Lower leg skin (tissue), 4 donors: ENCODE data around the gene POLD3. TPM values are rescaled to one million over a fixed set of nuclear protein-coding genes. Genes with fewer than 3 reads are reported as not detected.

ENCODE experiments used
- DNase-seq, 2 donors: peaks; one replicate each; pipeline ENCODE4 v3.0.0-alpha.2; 2019; ENCODE audit warnings: low spot score in 2 of 2
- H3K4me3 ChIP-seq: fragments of 200-600 bp; sonication (generic); 2 replicates; pipeline ENCODE4 v1.5.1; 2017; ENCODE audit warnings: mild to moderate bottlenecking, low read depth; ENCODE audit not compliant: poor library complexity, severe bottlenecking
- POLR2A ChIP-seq, 2 donors: fragments of 450-650 bp; IDR thresholded peaks; one replicate each; pipeline ENCODE4 v1.6.1; 2016 to 2017; ENCODE audit warnings: antibody characterized with exemption in 2 of 2, mild to moderate bottlenecking in 1 of 2, moderate library complexity in 1 of 2
- WGBS, 2 donors: methylation state at CpG; one replicate each; pipeline ENCODE4 v1.1.5; 2018; 5-methylcytosine and 5-hydroxymethylcytosine counted together
- intact Hi-C: fragments of 100-400 bp; cut with DNase I; formaldehyde crosslinking; loops from one replicate; pipeline ENCODE4 v1.15.0; 2023; ENCODE audit warnings: low total_unique reads
- total RNA-seq, 4 donors: library from RNA; depleted of rRNA; stranded (reverse); fragments of >200 nt; gene quantifications; one replicate each; pipeline ENCODE4 v1.1.0, GENCODE V29; 2016
- TF ChIP-seq, protein P1 (sequence below), 3 donors: fragments of 450-650 bp; IDR thresholded peaks; one replicate each; pipeline ENCODE4 v1.5.1; 2016; ENCODE audit warnings: antibody characterized with exemption in 3 of 3, mild to moderate bottlenecking in 3 of 3, moderate library complexity in 2 of 3

POLD3 gene
- total RNA-seq, 4 donors from 2014 or later, result 7.0 to 18.8 (median 9.4) TPM

DNA sequence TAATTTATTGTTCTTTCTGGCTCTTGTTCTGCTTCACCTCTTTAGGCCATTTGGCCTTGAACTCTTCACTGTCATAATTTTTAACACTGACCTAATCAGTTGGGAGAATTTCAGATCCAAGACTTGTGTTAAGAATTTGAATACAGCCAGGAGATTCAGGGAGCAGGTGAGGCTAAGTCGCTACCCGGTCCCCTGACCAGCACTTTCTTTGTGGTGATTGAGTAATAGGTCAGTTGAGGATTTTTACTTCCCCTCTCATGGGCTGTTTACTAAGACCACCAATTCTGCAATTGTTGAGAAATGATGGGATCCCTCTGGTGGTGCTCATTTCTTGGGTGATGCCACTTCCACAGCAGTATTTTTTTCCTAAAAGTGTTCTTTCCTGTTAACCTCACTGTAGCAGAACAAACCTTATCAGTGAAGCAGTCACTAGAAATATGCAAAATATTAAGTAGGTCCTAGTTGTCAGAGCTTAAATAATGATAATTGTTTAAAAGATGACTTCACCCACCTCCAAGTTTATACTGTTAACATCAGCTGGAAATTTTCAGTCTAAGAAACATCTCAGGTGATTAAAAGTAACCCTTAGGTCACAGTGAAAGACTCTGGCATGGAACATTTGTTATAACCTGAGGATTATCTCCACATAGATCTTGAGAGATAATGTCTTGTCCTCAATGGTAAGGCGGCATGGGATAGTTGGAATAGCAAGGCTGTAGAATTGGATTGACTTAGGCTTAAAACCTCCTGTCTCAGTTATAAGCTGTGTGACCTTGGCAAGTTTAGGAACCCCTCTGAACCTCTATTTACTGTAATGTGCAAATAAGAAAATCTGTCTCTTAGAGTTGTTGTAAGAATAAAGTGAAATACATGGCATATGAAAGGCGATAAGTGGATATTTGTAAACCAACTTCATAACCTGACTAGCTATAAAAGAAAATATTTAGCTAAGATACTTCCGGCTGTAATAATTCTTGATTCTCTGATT, 41.3 kb downstream of the POLD3 start:
- no peak for DNase-seq
- TF ChIP-seq, protein P1, sequence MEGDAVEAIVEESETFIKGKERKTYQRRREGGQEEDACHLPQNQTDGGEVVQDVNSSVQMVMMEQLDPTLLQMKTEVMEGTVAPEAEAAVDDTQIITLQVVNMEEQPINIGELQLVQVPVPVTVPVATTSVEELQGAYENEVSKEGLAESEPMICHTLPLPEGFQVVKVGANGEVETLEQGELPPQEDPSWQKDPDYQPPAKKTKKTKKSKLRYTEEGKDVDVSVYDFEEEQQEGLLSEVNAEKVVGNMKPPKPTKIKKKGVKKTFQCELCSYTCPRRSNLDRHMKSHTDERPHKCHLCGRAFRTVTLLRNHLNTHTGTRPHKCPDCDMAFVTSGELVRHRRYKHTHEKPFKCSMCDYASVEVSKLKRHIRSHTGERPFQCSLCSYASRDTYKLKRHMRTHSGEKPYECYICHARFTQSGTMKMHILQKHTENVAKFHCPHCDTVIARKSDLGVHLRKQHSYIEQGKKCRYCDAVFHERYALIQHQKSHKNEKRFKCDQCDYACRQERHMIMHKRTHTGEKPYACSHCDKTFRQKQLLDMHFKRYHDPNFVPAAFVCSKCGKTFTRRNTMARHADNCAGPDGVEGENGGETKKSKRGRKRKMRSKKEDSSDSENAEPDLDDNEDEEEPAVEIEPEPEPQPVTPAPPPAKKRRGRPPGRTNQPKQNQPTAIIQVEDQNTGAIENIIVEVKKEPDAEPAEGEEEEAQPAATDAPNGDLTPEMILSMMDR (IDR thresholded peaks at IDR 0.05), result no peak
- TF ChIP-seq POLR2A (IDR thresholded peaks at IDR 0.05), result no peak
- intact Hi-C loops, result loop anchor here (10.0 kb wide), 1 partner anchor 91 kb away; no protein-coding TSS in a partner anchor
- 87 to 92% methylated on average over 5 of the region's 5 CpGs for WGBS, 2 donors
- H3K4me3 ChIP-seq, result no peak overlapping the region

DNA sequence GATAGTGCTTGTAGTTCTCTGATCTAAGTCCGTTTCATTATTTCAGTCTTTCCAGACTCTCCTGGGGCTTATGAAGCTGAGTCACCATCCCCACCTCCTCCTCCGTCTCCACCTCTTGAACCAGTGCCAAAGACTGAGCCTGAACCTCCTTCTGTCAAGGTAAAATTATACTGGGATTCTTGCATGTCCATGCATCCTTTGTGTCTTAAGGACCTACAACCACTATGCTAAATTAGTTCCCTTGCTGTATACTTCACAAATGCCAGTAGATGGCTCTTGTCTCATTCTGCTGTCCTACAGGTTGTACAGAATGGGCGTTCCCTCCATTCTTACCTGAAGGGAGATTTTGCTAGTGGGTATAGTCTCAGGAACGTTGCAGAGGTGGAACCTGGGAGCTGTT, 42.2 kb downstream of the POLD3 start:
- TF ChIP-seq POLR2A (IDR thresholded peaks at IDR 0.05), result no peak
- TF ChIP-seq, protein P1 (IDR thresholded peaks at IDR 0.05), result no peak
- 35 to 50% methylated on average over 4 of the region's 4 CpGs for WGBS, 2 donors
- intact Hi-C loops, result loop anchor here (10.0 kb wide), 1 partner anchor 90 kb away; no protein-coding TSS in a partner anchor
- DNase-seq, result no peak
- no peak overlapping the region for H3K4me3 ChIP-seq

DNA sequence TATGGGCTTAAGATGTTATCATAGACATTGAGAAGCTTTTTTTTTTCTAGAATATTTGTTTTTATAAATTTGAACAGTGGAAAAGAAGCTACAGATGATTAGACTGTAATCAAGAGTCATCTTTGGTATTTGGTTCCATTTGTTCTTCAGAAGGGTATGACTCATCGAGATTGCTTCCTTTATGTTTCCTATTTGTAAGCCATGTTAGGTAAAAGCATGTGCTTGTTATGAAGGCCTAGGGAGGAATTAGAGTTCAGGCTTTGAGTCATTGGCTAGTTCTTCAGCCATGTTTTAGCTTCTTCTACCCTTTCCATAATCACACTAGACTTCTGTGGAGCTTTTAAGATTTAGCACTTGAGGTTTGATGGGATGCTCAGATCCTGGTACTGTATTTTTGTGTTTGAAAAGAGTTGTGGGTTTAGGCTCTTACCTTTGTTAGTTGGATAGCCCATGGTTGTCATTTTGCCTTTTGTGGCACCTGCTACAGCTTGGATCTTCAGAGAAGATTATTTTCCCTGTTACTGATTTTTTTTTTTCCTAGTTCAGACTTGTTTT, 44.3 kb downstream of the POLD3 start:
- H3K4me3 ChIP-seq, result no peak overlapping the region
- TF ChIP-seq POLR2A (IDR thresholded peaks at IDR 0.05), result no peak
- TF ChIP-seq, protein P1 (IDR thresholded peaks at IDR 0.05), result no peak
- 57 to 66% methylated on average over 1 of the region's 1 CpG for WGBS, 2 donors
- DNase-seq, result no peak
- intact Hi-C loops, result loop anchor here (10.0 kb wide), 1 partner anchor 88 kb away; no protein-coding TSS in a partner anchor

DNA sequence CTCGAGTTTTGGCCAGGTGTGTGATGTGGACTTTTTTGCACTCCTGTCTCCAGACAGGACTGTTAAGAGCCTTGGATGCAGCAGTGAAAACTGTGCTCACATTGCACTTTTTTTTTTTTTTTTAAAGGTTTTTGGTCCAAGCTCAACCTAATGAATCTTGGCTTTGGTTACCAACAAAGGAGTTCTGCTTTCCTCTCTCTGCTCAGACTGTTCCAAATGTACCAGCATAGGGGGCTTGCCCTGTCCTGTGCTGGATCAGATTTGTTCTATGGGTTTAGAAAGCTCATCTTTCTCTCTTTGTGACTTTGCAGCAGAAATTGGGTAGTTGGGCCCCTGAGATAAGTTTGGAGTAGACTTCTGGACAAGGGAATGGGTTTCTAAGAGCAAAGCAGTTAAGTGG, 45.3 kb downstream of the POLD3 start:
- 86% methylated on average over 1 of the region's 1 CpG for WGBS, 2 donors
- DNase-seq, result no peak
- TF ChIP-seq, protein P1 (IDR thresholded peaks at IDR 0.05), result no peak
- no peak for TF ChIP-seq POLR2A (IDR thresholded peaks at IDR 0.05)
- intact Hi-C loops, result loop anchor here (10.0 kb wide), 1 partner anchor 87 kb away; no protein-coding TSS in a partner anchor
- no peak overlapping the region for H3K4me3 ChIP-seq

DNA sequence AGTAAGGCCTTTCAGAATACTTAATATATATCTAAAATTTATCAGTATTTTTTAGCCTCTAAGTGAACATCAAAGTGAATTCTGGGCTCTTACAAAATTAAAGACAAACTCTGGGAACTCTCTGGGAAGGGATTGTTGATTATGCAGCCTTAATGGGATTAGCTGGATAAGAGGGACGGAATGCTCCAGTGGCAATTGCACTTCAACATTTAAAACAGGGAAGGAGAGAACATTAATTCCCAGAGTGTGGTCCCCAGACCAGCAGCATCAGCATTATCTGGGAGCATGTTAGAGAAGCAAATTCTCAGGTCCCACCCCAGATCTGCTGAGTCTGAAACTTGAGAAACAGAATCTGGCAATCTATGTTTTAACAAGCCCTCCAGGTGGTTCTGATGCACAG, 46.5 kb downstream of the POLD3 start:
- no peak for DNase-seq
- no peak overlapping the region for H3K4me3 ChIP-seq
- WGBS, 2 donors, result 88 to 94% methylated on average over 1 of the region's 1 CpG
- TF ChIP-seq POLR2A (IDR thresholded peaks at IDR 0.05), result no peak
- TF ChIP-seq, protein P1 (IDR thresholded peaks at IDR 0.05), result no peak
- intact Hi-C loops, result loop anchor here (10.0 kb wide), 1 partner anchor 86 kb away; no protein-coding TSS in a partner anchor
